ENCODE measurements around the gene LENG8.

GRCh38 chr19:54481326-54481930 is 32.4 kb downstream of the LENG8 start:
- TF ChIP-seq, protein P1, sequence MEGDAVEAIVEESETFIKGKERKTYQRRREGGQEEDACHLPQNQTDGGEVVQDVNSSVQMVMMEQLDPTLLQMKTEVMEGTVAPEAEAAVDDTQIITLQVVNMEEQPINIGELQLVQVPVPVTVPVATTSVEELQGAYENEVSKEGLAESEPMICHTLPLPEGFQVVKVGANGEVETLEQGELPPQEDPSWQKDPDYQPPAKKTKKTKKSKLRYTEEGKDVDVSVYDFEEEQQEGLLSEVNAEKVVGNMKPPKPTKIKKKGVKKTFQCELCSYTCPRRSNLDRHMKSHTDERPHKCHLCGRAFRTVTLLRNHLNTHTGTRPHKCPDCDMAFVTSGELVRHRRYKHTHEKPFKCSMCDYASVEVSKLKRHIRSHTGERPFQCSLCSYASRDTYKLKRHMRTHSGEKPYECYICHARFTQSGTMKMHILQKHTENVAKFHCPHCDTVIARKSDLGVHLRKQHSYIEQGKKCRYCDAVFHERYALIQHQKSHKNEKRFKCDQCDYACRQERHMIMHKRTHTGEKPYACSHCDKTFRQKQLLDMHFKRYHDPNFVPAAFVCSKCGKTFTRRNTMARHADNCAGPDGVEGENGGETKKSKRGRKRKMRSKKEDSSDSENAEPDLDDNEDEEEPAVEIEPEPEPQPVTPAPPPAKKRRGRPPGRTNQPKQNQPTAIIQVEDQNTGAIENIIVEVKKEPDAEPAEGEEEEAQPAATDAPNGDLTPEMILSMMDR (IDR thresholded peaks at IDR 0.05), result peak in 3 of 6 experiments; percentile 44 to 65 (median 52)
- no peak for TF ChIP-seq POLR2A (IDR thresholded peaks at IDR 0.05)

All from Peyer's patch (tissue), 4 donors.